Measurements from ENCODE around the gene PHLDA2. TPM values are rescaled to one million over a fixed set of nuclear protein-coding genes. Genes with fewer than 3 reads are reported as not detected.

Gene PHLDA2
- polyA plus RNA-seq, 3 donors = 5.5 to 19.7 (median 6.7) TPM

- WGBS, 3 donors = 57 to 70% (median 61%) methylated on average over 15 of the region's 15 CpGs
Observed at GRCh38 chr11:2932850-2933251, 3.6 kb upstream of the PHLDA2 start.

DNA sequence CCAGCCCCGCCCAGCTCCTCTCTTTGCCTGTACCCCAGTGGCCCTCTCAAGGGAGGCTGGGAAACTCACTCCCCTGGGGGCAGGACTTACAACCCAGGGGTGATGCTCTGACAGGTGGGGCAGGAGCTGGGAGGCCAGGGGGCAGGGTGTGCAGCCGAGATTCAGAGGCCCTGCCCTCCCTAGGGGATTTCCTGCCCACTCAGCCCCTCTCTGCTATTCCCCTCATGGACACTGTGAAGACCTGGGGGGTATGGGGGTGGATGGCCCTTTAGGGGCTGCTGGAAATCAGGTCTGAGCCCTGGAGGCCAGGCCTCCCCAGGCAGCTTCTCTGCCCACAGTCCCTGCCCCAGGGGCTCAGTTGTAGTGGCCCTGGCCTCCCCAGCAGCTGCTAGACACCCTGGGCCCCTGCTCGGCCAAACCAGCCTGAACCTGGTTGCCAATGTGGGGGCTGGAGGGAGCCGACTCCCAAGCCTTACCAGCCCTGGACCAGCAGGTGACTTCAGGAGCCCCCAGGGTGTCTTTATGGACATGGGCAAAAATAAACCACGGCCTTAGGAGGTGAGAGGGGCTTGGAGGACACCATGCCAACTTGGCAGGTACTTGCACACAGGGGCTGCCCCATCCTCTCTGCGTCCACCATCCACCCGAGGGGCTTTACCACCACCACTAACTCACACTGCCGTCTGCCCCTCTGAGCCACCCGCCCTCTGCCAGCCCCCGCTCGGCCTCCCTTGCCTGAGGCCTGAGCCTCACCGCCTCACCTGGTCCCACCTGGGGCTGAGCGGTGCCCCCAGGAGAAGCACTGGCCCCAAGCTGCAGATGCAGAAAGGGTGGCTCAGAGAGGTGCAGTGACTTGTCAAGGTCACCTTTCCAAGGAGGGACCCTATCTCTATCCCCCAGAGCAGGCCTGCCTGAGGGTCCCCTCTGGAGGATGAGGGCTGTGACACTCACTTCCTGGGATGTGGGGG is 2.8 kb upstream of the PHLDA2 start:
- H3K27ac ChIP-seq (ENCODE audit: low read depth, low read length) = no peak overlapping the region

More at GRCh38 chr11:2932850-2933251, 3.6 kb upstream of the PHLDA2 start:
- no peak overlapping the region for H3K27ac ChIP-seq (ENCODE audit: low read depth, low read length)

DNA sequence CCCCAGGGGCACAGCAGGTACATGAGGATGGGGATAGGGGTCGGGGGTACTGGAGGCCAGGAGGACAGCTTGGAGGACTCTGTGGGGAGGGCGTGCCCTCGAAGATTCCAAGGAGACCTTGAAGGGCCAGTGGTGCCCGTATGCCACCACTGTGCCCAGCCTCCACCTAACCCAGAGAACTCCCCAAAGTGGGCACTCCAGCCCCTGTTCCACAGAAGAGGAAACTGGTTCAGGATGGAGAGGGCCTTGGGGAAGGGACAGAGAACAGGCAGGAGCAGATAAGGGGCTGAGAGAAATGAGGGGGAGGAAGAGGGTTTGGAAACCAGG is 2.2 kb upstream of the PHLDA2 start:
- WGBS, 3 donors = 51 to 82% (median 71%) methylated on average over 4 of the region's 4 CpGs
- H3K27ac ChIP-seq (ENCODE audit: low read depth, low read length) = no peak overlapping the region

More for the DNA sequence above, 2.8 kb upstream of the PHLDA2 start:
- WGBS, 3 donors = 74 to 81% (median 75%) methylated on average over 13 of the region's 13 CpGs

- H3K27ac ChIP-seq (ENCODE audit: low read depth, low read length) = no peak overlapping the region
- WGBS, 3 donors = 31 to 51% (median 49%) methylated on average over 21 of the region's 21 CpGs
Observed at GRCh38 chr11:2930704-2931419, 1.6 kb upstream of the PHLDA2 start.

- 4 to 5% (median 5%) methylated on average over 44 to 47 of the region's 47 CpGs for WGBS, 3 donors
- no peak overlapping the region for H3K27ac ChIP-seq (ENCODE audit: low read depth, low read length)
Observed at GRCh38 chr11:2929950-2930703, 907 bp upstream of the PHLDA2 start.

GRCh38 chr11:2929531-2929949 is 320 bp upstream of the PHLDA2 start:
- 1 to 3% (median 3%) methylated on average over 25 to 48 of the region's 48 CpGs for WGBS, 3 donors
- H3K27ac ChIP-seq (ENCODE audit: low read depth, low read length) = no peak overlapping the region

- WGBS, 3 donors = 29 to 51% (median 32%) methylated on average over 25 of the region's 25 CpGs
- no peak overlapping the region for H3K27ac ChIP-seq (ENCODE audit: low read depth, low read length)
Observed at GRCh38 chr11:2927851-2928604, 1.2 kb downstream of the PHLDA2 start.

- no peak overlapping the region for H3K27ac ChIP-seq (ENCODE audit: low read depth, low read length)
- 89 to 91% (median 89%) methylated on average over 12 of the region's 12 CpGs for WGBS, 3 donors
Observed at GRCh38 chr11:2927121-2927800, 2.0 kb downstream of the PHLDA2 start.

DNA sequence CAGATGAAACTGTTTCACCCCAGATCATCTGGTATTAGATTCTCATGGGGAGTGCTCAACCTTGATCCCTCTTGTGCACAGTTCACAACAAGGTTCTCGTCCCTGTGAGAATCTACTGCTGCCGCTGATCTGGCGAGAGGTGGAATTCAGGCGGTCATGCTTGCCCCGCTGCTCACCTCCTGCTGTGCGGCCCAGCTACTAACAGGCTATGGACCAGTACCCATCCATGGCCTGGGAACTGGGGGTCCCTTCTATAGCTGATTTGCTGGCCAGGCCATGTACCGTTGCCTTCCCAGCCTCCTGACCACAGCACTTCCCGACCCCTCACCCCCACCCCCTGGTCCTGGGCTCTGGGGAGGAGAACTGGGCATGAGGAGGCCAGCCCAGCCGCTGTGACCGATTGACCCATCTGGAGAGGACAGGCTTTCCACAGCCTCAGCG is 2.6 kb downstream of the PHLDA2 start:
- WGBS, 3 donors = 92 to 98% (median 96%) methylated on average over 11 of the region's 11 CpGs

GRCh38 chr11:2924821-2925675 is 4.2 kb downstream of the PHLDA2 start:
- 89 to 96% (median 93%) methylated on average over 30 of the region's 30 CpGs for WGBS, 3 donors
- no peak overlapping the region for H3K27ac ChIP-seq (ENCODE audit: low read depth, low read length)

More for the DNA sequence above, 2.6 kb downstream of the PHLDA2 start:
- H3K27ac ChIP-seq (ENCODE audit: low read depth, low read length) = no peak overlapping the region

GRCh38 chr11:2924381-2924780 is 4.8 kb downstream of the PHLDA2 start:
- no peak overlapping the region for H3K27ac ChIP-seq (ENCODE audit: low read depth, low read length)
- 74 to 82% (median 81%) methylated on average over 10 of the region's 10 CpGs for WGBS, 3 donors

DNA sequence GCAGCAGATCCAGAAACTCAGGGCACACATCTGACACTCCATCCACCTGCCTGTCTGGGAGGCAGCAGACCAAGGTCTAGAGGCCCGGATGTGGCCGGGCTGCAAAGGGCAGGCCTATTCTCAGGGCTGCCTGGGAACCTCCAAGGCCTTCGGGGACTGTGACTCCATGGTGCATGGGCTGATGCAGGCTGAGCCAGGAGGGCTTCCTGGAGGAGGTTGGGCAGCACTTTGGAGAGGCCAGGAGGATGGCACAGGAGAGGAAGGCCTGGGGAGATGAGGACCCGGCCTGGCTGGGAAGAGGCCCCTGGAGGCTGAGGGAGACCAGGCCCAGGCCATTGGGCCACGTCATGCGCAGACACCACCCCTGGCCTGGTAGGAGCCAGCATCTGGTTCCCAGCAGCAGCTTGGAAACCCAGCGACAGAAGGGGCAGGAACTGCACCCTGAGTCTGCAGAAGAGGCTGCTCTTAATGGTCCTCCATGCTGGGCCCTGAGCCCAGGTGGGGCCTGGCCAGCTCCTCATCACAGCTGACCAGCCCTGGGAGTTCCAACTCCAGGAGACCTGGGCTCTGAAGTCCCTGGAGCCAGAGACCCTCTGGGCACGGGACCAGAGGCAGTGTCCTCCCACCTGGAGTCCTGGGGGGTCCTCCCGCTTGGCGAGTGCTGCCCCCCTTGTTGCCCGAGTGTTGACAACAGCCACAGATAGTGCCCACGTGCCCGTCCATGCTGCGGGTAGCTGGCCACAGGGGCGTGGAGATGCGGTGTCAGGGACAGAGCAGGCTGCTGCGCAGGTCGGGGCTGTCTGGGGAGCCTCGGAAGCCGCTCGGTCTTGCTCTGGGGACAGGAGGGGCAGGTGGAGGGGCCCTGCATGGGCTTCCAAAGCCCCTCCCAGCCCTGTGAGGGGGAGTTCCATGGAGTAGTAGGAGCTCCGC is 5.5 kb downstream of the PHLDA2 start:
- WGBS, 3 donors = 85 to 92% (median 90%) methylated on average over 19 to 22 of the region's 22 CpGs
- no peak overlapping the region for H3K27ac ChIP-seq (ENCODE audit: low read depth, low read length)

DNA sequence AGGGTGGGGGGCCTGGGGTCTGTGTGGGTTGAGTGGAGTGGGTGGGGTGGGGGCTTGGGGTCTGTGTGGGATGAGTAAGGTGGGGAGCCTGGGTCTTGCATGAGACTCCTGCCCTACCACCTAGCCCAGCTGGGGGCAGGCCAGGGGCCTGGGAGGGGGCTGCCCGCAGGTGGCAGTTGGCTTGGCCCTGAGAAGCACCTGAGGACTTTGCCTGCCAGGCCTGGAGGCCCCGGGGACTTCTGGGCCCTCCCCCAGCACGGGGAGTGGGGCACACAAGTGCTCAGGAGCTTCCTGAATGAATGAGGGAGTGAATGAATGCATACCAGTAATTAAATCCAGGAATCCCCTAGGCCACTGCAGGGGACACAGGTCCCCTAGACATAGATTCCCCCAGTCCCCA is 6.6 kb downstream of the PHLDA2 start:
- H3K27ac ChIP-seq (ENCODE audit: low read depth, low read length) = no peak overlapping the region
- WGBS, 3 donors = 79 to 93% (median 89%) methylated on average over 3 of the region's 3 CpGs

- H3K27ac ChIP-seq (ENCODE audit: low read depth, low read length) = no peak overlapping the region
- WGBS, 3 donors = 83 to 94% (median 89%) methylated on average over 19 to 27 of the region's 29 CpGs
Observed at GRCh38 chr11:2921742-2922493, 7.3 kb downstream of the PHLDA2 start.

DNA sequence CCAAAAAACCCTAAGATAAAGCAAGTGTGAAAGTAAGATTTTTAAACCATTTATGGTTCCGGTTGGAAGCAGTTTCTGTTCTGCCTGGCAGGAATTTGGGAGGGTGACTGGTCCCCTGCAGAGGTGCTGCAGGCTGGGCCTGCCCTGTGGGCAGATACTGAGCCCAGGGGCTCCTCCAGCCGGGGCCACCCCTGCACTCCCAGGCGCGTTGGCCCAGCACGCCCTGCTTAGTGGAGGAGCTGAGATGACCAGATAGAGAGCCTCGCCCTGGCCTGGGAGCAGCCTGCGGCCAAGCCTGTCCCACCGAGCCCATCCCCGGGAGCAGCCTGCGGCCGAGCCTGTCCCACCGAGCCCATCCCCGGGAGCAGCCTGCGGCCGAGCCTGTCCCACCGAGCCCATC is 8.0 kb downstream of the PHLDA2 start:
- no peak overlapping the region for H3K27ac ChIP-seq (ENCODE audit: low read depth, low read length)
- 91 to 95% (median 93%) methylated on average over 9 to 13 of the region's 16 CpGs for WGBS, 3 donors
